ENCODE measurements around the gene ERBB3.

ERBB3 gene

DNA sequence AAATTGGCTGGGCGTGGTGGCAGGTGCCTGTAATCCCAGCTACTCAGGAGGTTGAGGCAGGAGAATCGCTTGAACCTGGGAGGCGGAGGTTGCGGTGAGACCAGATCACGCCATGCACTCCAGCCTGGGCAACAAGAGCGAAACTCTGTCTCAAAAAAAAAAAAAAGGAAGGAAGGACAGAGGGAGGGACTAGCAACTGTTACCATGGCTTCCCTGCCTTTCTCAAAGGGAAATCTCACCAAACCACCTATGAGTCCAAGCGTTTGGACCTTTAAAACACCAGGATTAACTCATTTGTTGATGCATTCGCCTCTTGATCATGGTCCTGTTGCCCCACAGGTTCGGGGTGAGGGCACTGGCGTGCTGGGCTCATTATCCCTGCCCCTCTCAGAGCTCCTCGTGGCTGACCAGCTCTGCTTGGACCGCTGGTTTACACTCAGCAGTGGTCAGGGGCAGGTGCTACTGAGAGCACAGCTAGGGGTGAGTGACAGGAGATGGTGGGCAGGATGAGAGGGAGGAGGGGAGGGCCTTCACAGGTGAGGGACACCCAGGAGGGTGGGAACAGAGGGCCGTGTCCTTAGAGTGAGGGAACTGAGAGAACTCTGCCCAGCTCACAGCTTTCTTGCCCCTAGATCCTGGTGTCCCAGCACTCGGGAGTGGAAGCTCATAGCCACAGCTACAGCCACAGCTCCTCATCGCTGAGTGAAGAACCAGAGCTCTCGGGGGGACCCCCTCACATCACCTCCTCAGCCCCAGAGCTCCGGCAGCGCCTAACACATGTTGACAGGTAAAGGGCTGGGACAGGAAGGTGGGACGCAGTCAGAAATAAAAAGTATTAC is 62.2 kb downstream of the ERBB3 start:
- H3K27me3 ChIP-seq (ENCODE audit: insufficient read depth, low read depth): no peaks in the 10 kb centered on the region
- H3K36me3 ChIP-seq (ENCODE audit: insufficient read depth): peaks cover 10% of the 10 kb centered on the region; the same call in 1 of the 2 replicates
- H4K20me1 ChIP-seq (ENCODE audit: insufficient read depth): no peaks in the 10 kb centered on the region
- TF ChIP-seq, protein P1, sequence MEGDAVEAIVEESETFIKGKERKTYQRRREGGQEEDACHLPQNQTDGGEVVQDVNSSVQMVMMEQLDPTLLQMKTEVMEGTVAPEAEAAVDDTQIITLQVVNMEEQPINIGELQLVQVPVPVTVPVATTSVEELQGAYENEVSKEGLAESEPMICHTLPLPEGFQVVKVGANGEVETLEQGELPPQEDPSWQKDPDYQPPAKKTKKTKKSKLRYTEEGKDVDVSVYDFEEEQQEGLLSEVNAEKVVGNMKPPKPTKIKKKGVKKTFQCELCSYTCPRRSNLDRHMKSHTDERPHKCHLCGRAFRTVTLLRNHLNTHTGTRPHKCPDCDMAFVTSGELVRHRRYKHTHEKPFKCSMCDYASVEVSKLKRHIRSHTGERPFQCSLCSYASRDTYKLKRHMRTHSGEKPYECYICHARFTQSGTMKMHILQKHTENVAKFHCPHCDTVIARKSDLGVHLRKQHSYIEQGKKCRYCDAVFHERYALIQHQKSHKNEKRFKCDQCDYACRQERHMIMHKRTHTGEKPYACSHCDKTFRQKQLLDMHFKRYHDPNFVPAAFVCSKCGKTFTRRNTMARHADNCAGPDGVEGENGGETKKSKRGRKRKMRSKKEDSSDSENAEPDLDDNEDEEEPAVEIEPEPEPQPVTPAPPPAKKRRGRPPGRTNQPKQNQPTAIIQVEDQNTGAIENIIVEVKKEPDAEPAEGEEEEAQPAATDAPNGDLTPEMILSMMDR (conservative IDR thresholded peaks at IDR 0.05; ENCODE audit: low read depth, low read length): no peak
- no peak overlapping the region for H2AFZ ChIP-seq (ENCODE audit: low read depth)
- H3K9ac ChIP-seq: no peak overlapping the region
- H3K27ac ChIP-seq: no peak overlapping the region
- no peak overlapping the region for H3K4me2 ChIP-seq
- no peaks in the 10 kb centered on the region for H3K79me2 ChIP-seq (ENCODE audit: insufficient read depth, low read depth)
- H3K4me1 ChIP-seq (ENCODE audit: low read depth, poor library complexity, severe bottlenecking): no peaks in the 10 kb centered on the region
- H3K4me3 ChIP-seq (IDR thresholded peaks at IDR 0.05; ENCODE audit: insufficient read depth, low read depth, low read length): no peak overlapping the region

- H3K4me3 ChIP-seq (IDR thresholded peaks at IDR 0.05; ENCODE audit: insufficient read depth, low read depth, low read length): no peak overlapping the region
- no peak overlapping the region for H3K9ac ChIP-seq
- TF ChIP-seq, protein P1 (conservative IDR thresholded peaks at IDR 0.05; ENCODE audit: low read depth, low read length): no peak
- no peaks in the 10 kb centered on the region for H3K79me2 ChIP-seq (ENCODE audit: insufficient read depth, low read depth)
- no peaks in the 10 kb centered on the region for H3K27me3 ChIP-seq (ENCODE audit: insufficient read depth, low read depth)
- no peak overlapping the region for H3K4me2 ChIP-seq
- no peak overlapping the region for H2AFZ ChIP-seq (ENCODE audit: low read depth)
- no peaks in the 10 kb centered on the region for H4K20me1 ChIP-seq (ENCODE audit: insufficient read depth)
- no peaks in the 10 kb centered on the region for H3K4me1 ChIP-seq (ENCODE audit: low read depth, poor library complexity, severe bottlenecking)
- H3K27ac ChIP-seq: no peak overlapping the region
- peaks cover 10% of the 10 kb centered on the region; the same call in 1 of the 2 replicates for H3K36me3 ChIP-seq (ENCODE audit: insufficient read depth)
Observed at GRCh38 chr12:56143217-56143616, 63.3 kb downstream of the ERBB3 start.

DNA sequence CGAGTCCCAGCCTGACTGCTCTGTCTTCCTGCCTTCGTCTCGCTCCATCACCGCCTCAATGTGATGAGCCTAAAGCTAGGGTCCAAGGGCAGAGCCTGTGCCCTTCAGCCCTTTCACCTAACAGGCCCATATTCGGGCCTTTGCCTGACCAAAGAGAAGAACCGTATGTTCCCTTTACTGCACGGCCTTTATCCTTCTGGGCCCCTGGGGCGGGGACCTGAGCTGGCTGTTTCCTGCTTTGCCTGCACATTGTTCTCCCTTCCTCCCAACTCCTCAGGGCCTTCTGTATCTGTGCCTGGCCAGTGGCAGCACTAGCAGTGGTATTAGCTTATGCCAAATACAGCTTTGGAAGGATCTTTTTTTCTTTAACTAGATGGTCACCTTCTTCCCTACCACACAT is 63.9 kb downstream of the ERBB3 start:
- H3K9ac ChIP-seq: no peak overlapping the region
- no peaks in the 10 kb centered on the region for H3K4me1 ChIP-seq (ENCODE audit: low read depth, poor library complexity, severe bottlenecking)
- H4K20me1 ChIP-seq (ENCODE audit: insufficient read depth): no peaks in the 10 kb centered on the region
- H3K27ac ChIP-seq: no peak overlapping the region
- no peaks in the 10 kb centered on the region for H3K79me2 ChIP-seq (ENCODE audit: insufficient read depth, low read depth)
- no peak overlapping the region for H2AFZ ChIP-seq (ENCODE audit: low read depth)
- H3K27me3 ChIP-seq (ENCODE audit: insufficient read depth, low read depth): no peaks in the 10 kb centered on the region
- TF ChIP-seq, protein P1 (conservative IDR thresholded peaks at IDR 0.05; ENCODE audit: low read depth, low read length): no peak
- no peak overlapping the region for H3K4me3 ChIP-seq (IDR thresholded peaks at IDR 0.05; ENCODE audit: insufficient read depth, low read depth, low read length)
- H3K4me2 ChIP-seq: no peak overlapping the region
- H3K36me3 ChIP-seq (ENCODE audit: insufficient read depth): peaks cover 10% of the 10 kb centered on the region; the same call in 1 of the 2 replicates

- Histone ChIP-seq H3K4me2 (no peak overlapping the region), H3K79me2 (ENCODE audit: insufficient read depth, low read depth) (no peaks in the 10 kb centered on the region), H3K27ac (no peak overlapping the region), H3K4me1 (ENCODE audit: low read depth, poor library complexity, severe bottlenecking) (peaks cover 2% of the 10 kb centered on the region), H2AFZ (ENCODE audit: low read depth) (no peak overlapping the region), H3K4me3 (IDR thresholded peaks at IDR 0.05; ENCODE audit: insufficient read depth, low read depth, low read length) (no peak overlapping the region), H4K20me1 (ENCODE audit: insufficient read depth) (no peaks in the 10 kb centered on the region), H3K36me3 (ENCODE audit: insufficient read depth) (peaks cover 3% of the 10 kb centered on the region; the same call in 1 of the 2 replicates), H3K9ac (no peak overlapping the region), H3K27me3 (ENCODE audit: insufficient read depth, low read depth) (no peaks in the 10 kb centered on the region)
- TF ChIP-seq, protein P1 (conservative IDR thresholded peaks at IDR 0.05; ENCODE audit: low read depth, low read length): no peak
Observed at GRCh38 chr12:56145217-56145616, 65.3 kb downstream of the ERBB3 start.

Measured in KMS-11 (cell line).